Superior temporal gyrus (tissue), 1 donor: ENCODE results near the gene PRTN3.

Experiments used
- DNase-seq: peaks from one replicate; pipeline ENCODE4 v3.0.0-alpha.2; 2016; ENCODE audit errors: extremely low spot score

PRTN3 gene, protein sequence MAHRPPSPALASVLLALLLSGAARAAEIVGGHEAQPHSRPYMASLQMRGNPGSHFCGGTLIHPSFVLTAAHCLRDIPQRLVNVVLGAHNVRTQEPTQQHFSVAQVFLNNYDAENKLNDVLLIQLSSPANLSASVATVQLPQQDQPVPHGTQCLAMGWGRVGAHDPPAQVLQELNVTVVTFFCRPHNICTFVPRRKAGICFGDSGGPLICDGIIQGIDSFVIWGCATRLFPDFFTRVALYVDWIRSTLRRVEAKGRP

DNA sequence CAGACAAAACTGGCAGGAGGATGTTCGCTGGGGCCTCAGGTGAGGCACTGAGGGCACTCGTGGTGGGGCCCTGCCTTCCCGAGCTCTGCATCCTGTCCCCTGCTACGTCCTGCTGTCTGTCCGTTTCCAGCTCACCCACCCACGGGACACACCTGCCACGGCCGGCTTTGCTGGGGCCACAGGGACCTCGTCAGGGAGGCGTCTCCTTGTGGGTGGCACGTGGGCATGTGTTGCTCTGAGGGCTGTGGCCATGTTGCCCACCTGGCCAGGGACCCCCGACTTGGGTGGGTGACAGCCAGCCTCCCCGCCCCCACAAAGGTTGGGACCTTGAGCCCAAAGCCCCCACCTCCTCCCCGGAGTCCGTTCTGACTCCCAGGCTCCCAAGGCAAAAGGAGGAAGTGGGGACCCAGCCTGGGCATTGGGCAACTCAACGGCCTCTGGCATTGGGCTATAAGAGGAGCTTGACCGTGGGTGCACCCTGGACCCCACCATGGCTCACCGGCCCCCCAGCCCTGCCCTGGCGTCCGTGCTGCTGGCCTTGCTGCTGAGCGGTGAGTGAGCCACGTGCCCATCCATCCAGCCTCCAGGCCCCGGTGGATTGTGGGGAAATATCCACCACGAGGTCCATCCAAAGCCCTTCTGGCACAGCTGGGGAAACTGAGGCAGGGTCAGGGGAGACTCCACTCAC is at the start of gene PRTN3:
Gene PRTN3, plus strand, starts transcription at position 481 of the 688 bp plus-strand sequence. Its CDS starts 10 bp downstream, at position 491.
- DNase-seq = no peak

DNA sequence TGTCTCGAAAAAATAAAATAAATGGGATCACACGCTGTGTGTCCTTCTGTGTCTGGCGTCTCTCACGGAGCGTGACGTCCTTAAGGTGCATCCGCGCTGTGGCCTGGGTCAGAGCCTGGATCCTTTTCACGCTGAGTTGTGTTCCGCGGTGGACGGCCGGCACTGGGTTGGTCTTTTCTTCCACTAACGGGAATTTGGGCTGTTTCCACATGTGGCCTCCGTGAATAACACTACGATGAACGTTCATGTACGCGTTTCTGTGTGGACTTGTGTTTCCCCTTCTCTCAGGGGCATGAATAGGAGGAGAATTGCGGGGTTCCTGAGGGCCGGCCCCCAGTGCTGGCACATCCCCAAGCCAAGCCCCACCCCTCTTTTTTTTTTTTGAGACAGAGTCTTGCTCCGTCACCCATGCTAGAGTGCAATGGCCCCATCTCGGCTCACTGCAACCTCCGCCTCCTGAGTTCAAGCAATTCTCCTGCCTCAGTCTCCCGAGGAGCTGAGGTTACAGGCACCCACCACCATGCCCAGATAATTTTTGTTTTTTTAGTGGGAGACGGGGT is 49.7 kb upstream of the PRTN3 start:
- no peak for DNase-seq

DNA sequence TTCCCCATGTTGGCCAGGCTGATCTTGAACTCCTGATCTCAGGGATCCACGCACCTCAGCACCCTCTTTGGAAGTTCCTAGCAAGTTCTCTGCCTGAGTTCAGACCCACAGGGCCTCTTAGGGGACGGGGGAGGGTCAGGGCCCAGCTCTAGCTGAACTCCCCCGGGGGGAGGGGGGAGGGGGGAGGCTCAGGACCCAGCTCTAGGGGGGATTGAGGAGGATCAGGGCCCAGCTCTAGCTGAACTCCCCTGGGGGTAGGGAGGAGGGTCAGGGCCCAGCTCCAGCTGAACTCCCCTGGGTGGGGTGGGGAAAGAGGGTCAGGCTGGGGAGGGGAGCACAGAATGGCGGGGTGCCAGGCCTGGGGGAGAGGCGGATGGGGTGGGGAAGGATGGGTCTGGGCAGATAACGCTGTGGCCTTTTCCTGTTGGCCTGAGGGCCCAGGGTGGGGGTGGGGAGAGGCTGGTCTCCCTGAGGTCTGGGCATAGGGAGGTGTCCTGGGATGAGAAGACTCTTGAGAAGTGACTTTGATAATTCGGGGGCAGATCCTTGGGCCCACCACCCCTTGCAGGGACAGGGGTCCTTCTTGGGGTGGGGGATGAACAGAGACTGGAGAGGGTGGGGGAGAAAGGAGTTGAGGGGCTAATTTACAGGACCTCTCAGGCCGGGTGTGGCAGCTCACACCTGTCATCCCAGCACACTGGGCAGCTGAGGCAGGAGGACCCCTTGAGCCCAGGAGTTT is 49.1 kb upstream of the PRTN3 start:
- no peak for DNase-seq

DNA sequence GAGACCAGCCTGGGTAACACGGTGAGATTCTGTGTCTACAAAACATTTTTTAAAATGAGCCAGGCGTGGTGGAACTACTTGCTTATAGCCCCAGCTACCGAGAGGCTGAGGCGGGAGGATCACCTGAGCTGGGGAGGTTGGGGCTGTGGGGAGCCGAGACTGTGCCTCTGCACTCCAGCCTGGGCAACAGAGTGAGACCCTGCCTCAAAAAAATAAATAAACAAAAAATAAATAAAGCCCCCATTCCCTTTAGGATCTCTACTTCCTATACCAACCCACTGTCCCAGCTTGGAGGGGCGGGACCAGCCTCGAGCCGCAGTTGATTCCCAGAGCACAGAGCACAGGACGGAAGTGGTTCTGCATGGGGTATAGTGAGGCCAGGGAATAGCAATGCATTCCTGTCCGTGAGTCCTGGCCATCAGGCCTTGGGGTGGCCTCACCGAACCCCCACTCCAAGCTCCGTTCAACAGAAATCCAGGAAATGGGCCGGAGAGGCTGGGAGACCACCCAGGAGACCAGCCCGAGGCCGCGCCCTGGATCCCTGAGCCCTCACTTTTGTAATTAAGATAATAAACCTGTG is 48.4 kb upstream of the PRTN3 start:
- no peak for DNase-seq

DNA sequence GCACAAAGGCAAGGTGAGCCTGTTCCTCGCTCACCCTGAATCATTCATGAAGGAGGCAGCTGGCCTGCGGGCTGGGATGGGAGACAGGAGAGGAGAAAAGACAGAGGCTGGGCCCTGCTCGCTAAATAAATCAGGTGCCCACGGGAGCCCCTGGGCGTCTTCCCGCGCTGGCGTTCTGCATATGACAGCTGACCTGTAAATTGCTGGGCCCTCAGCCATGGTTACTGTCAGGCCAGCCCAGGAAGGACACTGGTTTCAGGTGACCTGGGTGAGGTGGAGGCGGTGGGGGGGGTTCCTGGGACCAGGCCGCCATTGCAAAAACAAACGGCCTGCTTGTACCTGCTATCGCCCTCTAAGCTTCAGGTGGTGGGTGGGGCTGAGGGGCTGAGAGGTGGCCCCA is 47.0 kb upstream of the PRTN3 start:
- DNase-seq = no peak

DNA sequence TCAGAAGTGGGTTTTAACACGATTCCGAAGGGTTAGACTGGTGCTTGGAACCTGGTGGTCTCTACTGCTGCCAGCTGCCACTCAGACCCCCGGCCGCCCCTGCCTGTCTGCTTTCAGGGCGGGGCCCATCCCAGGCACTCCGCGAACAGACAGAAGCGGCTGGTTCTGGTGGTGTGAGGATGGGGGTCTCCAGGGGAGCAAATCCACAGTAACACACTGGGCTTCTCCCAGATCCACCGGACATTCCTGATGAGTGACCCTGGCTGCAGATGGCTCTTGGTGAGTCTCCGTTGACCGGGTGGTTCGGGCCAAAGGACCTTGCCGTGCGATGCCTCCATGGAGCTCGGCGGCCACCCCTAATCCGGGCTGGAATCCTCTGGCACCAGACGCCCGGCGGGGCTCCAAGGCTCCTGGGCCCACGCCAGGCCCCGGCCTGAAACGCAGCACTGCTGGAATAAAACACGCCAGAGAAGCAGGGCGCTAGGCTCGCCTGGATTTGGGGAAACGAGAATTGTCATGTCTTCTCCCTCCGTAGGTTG is 45.7 kb upstream of the PRTN3 start:
- no peak for DNase-seq

DNA sequence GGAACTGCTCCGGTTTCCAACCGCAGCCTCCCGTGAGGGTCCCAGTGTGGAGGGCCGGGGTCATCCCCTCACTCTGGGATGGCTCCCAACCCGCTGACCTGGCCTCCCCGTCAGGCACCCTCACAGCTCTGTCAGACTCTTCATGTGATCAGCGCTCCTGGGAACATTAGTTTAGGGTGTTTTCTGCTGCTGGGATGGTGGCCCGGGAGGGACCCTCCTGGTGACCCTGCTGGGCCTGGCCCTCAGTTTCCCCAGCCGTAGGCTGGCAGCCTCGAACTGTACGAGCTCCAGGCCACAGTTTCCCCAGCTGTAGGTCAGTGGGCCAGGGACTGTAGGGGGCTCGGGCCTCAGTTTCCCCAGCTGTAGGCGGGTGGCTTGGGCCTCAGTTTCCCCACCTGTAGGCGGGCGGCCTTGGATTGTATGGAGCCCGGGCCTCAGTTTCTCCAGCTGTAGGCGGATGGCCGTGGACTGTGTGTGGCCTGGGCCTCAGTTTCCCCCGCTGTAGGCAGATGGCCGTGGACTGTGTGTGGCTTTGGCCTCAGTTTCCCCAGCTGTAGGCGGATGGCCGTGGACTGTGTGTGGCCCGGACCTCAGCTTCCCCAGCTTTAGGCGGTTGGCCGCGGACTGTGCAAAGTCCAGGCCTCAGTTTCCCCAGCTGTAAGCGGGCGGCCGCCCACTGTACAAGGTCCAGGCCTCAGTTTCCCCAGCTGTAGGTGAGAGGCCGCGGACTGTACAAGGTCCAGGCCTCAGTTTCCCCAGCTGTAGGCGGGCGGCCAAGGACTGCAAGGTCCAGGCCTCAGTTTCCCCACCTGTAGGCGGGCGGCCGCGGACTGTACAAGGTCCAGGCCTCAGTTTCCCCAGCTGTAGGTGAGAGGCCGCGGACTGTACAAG is 44.9 kb upstream of the PRTN3 start:
- no peak for DNase-seq

DNA sequence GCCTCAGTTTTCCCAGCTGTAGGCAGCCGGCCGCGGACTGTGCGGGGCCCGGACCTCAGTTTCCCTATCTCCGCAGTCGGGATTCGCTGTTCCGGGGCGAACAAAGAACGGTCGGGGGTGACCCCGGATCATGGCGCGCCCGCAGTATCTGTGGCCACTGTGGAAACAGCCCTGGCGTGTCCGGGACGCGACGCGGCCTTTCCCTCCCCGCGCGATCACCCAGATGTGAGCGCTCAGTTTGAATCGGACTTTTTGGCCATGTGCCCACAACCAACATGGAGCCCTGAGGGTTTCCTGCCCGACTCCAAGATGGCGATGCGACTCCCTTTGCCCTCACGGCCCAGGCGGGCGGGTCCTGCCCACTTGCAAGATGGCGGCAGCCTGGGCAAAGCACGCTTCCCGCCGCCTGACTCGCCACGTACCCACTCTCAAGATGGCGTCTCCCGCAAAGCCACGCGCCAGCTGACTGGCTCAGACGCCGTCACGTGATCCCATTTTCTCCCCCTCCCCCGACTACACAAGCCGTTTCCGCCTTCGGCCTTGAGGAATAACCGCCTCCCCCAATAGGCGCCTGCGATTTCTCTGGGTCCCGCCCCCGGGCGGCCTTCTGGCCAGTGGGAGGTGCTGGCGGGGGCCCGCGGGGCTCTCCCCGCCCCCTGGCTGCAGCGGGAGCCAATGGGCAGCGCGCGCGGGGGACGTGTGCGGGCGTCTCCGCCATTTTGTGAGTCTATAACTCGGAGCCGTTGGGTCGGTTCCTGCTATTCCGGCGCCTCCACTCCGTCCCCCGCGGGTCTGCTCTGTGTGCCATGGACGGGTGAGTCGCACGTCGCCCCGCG is 43.9 kb upstream of the PRTN3 start, which contains the start of gene PTBP1:
Gene PTBP1, plus strand, starts transcription at position 761 of the 836 bp plus-strand sequence. Its CDS starts 46 bp downstream, at position 807.
- peak; percentile 100 for DNase-seq

DNA sequence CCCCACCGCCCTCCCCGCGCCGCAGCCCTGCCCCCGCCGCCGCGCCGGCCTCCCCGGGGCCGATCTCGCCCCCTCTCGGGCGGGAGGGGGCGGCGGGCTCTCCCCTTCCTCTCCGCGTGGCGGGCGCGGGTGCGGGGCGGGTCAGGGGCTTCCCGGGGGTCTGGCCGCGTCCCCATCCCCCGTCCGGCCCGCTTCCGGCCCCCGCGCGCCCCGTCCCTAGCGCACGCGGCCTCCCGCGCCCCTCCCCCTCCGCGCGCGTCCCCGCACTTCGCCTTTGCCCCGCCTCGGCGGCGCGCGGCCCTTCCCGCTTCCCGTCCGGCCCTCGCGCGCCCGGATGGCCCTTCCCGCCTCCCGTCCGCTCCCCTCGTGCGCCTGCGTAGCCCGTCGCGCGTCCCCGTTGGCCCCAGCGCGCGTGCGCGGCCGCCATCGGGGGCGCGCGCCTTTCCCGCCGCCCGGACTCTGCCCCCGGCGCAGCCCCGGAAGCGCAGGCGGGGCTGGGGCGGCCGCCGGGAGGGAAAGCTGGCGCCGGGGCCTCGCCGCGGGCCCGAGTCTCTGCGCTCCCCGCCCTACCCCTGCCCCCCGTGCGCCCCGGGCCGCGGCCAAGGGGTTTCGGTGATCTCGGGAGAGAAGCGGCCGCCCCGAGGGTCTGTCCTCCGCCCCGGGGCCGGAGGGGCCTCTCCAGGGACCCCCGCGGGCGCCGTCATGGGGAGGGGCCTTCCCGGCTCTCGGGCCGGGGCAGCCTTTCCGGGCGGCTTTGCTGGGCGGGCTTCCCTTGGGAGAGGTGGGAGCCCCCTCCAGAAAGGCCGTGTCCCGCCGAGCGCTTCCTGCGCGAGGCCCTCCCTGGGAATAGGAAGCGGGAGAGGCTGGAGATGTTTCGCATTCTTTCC is 43.0 kb upstream of the PRTN3 start:
- DNase-seq = peak; percentile 70

DNA sequence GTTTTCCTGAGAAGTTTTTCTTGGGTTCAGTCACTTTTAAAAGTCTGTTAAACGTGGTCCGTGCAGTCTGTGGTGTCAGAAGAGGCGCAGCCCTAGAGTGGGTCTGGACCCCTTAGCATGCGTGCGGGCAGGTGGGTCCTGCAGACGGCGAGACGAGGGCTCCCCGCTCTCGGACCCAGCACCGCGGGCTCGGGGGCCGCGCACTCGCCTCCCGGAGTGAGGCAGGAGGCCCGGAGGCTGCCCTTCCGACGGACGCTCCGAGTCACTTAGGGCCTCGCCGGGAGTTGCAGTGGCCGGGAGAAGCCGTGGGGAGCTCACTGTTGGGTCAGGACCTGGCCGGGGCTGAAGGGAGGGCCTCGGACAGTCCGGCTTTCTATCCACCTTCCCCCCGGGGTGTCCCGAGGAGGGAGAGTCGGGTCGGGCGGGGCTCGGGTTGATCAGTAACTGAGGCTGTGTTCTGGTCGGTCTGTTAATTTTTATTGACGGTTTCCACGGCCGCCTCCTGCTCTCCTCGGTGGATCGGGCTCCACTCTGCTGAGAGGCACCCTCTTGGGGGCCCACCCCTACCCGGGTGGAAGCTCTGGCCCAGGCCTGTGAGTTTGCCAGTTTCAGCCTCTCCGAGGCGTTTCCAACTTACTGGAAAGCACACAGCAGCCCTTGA is 42.3 kb upstream of the PRTN3 start:
- no peak for DNase-seq

DNA sequence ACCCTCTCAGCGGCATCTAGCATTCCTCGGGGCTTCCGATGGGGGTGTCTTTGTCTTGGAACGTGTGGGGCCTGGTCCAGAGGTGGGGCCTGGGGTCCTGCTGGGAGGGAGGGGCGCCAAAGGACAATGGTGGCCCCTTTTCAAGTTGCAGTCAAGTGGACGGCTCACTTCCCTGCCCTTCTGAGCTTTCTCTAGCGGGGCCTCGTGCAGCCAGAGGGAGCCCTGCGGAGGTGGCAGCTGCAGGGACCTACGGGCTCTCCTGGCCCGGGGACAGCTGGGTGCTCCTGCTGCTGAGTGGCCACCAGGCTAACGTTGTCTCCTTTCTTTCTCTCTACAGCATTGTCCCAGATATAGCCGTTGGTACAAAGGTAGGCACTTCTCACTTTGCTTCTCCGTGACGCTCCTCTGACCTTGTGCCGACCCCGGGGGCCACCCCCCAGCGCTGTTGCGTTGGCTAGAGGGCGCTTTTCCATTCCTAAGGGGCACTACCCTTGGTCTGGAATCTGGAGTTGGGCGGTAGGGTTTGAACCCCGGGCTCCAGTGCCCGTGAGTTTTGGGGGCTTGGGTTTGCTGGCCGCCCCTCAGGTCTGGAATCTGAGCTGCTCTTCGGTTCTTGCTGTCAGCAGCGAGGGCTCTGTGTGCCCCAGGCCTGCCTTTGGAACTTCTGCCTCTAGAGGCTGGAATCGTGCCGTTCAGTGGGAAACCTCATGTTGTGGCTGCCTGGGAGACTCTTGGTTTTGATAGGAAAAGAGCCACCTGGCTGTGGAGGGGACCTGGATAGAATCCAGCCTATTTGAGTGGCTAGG is 41.5 kb upstream of the PRTN3 start:
- DNase-seq = no peak

DNA sequence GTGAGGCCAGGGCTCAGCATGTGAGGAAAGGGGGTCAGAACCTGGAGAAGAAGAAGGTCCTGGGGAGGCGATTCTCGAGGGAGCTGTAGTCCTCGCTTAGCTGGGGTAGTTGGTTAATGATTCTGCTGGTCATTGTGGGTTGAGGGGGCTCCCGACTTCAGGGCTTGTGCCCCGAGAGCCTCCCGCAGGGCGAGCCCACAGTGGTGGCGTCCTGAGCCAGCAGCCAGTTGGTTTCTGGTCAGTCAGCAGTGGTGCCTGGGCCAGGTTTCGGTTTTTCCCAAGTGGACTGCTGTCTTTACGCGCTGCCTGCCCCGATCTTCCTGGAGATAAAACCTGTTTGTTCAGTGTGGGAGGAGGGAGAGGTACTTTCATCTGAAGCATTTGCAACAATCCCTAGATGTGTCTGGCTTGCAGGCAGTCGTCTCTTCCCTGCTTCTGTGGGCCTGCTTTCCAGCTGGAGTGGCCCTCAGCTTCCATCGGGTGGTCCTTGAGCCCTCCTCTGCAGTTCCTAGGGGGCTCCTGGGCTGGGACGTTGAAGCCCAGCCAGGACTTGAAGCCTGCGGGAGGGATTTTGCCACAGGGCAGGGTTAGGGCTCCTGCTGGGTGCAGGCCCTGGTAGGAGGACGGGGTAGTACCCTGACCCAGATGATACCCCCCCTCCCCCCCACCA is 40.3 kb upstream of the PRTN3 start:
- DNase-seq = no peak

DNA sequence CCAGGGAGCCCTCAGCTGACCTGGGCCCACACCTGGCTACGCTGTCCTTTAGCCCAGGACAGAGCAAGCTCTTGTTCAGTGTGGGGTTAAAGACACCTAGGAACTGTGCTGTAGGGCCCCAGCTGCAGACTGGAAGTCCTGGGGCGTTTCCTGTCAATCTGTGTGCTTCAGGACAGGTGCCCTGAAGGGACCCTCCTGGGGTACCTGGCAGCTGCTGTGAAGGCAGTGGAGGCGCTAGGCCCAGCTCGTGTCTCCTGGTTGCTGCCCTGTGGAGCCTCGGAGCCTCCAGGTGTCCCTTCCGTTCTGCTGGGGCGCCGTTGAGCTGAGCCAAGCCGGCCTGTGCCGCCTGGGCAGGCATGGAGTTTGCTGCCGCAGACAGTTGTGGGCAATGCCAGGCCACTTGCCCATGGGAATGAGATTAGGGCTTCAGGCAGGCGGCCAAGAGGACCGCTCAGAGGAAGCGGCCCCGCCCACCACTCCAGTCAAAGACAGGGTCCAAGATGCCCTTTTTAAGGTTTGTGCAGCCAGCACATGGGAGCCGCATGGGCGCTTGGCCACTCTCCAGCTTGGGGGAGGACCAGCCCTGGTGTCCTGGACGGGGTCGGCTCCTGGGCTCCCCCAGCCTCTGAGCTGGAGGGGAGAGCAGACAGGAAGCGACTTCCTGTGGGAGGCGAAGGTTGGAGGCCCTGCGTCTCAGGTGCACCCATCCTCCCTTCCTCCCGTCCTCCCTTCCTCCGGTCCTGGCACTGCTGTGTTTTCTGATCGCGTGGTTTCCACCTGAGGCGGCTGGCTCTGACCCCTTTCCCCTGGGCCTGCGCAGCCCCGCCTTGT is 39.6 kb upstream of the PRTN3 start:
- DNase-seq = no peak

DNA sequence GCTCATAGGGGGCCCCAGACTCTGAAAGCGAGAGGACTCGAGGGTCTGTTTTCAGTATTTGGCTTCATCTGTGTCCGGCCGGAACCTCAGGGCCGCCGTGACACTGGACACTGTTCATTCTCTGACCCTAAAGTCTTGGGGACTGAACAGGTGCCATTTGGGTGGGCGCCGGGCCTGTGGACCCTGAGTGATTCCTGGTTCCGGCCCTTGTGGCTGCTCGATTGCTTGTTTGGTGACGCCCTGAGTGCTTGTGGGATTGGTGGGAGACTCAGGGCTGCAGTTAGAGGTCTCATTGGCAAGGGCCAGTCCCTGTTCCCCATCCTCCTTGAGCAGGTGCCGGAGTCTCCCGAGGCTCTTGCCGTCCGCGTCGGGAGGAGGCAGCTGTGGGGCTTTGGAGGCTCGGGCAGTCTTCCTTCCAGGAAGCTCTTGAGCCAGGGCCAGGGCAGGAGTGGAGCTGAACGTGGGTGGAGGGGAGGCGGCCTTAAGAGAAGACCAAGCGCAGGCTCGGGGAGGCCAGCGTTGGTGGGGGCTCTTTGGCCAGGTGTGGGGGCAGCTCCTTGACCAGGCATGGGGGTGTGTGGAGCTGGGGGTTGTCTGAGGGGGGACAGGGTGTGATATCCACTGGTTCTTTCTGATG is 38.8 kb upstream of the PRTN3 start:
- no peak for DNase-seq

DNA sequence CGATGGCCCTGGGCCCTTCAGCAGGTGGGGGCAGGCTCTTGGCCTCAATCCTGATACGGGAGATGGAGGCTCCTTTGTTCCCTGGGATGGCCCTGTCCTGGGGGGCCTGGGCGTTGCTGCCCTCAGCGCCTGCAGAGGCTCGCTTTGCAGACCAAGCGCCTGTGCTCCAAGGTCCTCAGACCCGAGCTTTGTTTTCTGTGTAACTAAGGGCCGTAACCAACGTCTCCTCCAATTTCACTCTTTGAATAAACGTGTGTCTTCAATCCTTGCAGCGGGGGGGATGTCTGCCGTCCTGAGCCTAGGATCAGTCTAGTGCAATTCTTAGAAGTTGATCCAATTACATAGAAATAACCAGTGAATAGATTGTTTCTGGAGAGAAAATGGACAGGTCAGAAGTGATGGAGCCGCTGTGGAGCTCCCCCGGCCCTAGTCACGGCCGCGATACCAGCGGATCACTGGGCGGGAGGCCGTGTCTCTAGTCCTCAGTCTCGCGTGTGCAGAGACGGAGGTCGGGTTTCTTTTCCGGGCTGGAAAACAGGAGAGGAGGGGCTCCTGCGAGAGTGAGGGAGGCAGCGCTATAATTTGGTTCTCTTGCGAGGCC is 38.2 kb upstream of the PRTN3 start:
- no peak for DNase-seq
